ENCODE data around the gene HAUS5.

The HAUS5 gene

GRCh38 chr19:35608251-35608650 is 4.3 kb upstream of the HAUS5 start:
- no peak for DNase-seq

- DNase-seq = no peak
Measured at GRCh38 chr19:35609851-35610353, 2.6 kb upstream of the HAUS5 start.

GRCh38 chr19:35612224-35612558 is 344 bp upstream of the HAUS5 start:
- no peak for DNase-seq

- no peak for DNase-seq
Measured at GRCh38 chr19:35613574-35613973, 1.0 kb downstream of the HAUS5 start.

GRCh38 chr19:35615036-35615435 is 2.5 kb downstream of the HAUS5 start:
- DNase-seq = no peak

GRCh38 chr19:35618857-35619256 is 6.3 kb downstream of the HAUS5 start:
- DNase-seq = no peak

- DNase-seq = no peak
Measured at GRCh38 chr19:35619290-35619923, 6.9 kb downstream of the HAUS5 start.

- DNase-seq = no peak
Measured at GRCh38 chr19:35620001-35620400, 7.5 kb downstream of the HAUS5 start.

GRCh38 chr19:35621708-35622107 is 9.2 kb downstream of the HAUS5 start:
- no peak for DNase-seq

- no peak for DNase-seq
Measured at GRCh38 chr19:35622750-35623149, 10.2 kb downstream of the HAUS5 start.

- DNase-seq = no peak
Measured at GRCh38 chr19:35623327-35624010, 10.9 kb downstream of the HAUS5 start.

- no peak for DNase-seq
Measured at GRCh38 chr19:35628264-35628564, 15.7 kb downstream of the HAUS5 start.

- DNase-seq = peak; percentile 95
Measured at GRCh38 chr19:35628565-35629331, 16.2 kb downstream of the HAUS5 start, which contains the start of gene RBM42. Gene RBM42, plus strand, starts transcription at chr19:35629036. Its CDS starts 118 bp downstream, at chr19:35629154.

- DNase-seq = no peak
Measured at GRCh38 chr19:35629332-35629633, 16.7 kb downstream of the HAUS5 start.

GRCh38 chr19:35633727-35634440 is 21.3 kb downstream of the HAUS5 start:
- DNase-seq = no peak

GRCh38 chr19:35636651-35637050 is 24.1 kb downstream of the HAUS5 start:
- DNase-seq = no peak

GRCh38 chr19:35637165-35637564 is 24.6 kb downstream of the HAUS5 start:
- DNase-seq = no peak

GRCh38 chr19:35639321-35639639 is 26.7 kb downstream of the HAUS5 start:
- no peak for DNase-seq

GRCh38 chr19:35639863-35640262 is 27.3 kb downstream of the HAUS5 start:
- DNase-seq = no peak

- no peak for DNase-seq
Measured at GRCh38 chr19:35641515-35642151, 29.1 kb downstream of the HAUS5 start, which contains the start of gene ETV2. Gene ETV2, plus strand, starts transcription at chr19:35641745. Its CDS starts 716 bp downstream, at chr19:35642461.

GRCh38 chr19:35642312-35642711 is 29.8 kb downstream of the HAUS5 start:
- no peak for DNase-seq

GRCh38 chr19:35642798-35643254 is 30.3 kb downstream of the HAUS5 start:
- no peak for DNase-seq
